H1 (cell line): ENCODE measurements around the gene PLCB1. TPM values are rescaled to one million over a fixed set of nuclear protein-coding genes. Genes with fewer than 3 reads are reported as not detected.

Source experiments
- CTCF ChIA-PET: fragments of 300-600 bp; sonication (Branson Sonifier 250); formaldehyde crosslinking; loops from one replicate; lab custom pipeline; 2021; ENCODE audit not compliant: partially characterized antibody; lab: Charles Lee
- POLR2A ChIA-PET: fragments of 300-600 bp; sonication (Branson Sonifier 250); formaldehyde crosslinking; loops from one replicate; lab custom pipeline; 2021; ENCODE audit warnings: inconsistent platforms; ENCODE audit not compliant: partially characterized antibody; lab: Charles Lee
- DNase-seq, 2 experiments: peaks; one replicate each; pipeline versions ENCODE4 v3.0.0 to v3.0.0-alpha.2; 2010 to 2022; ENCODE audit warnings: low spot score in 2 of 2, low read depth in 1 of 2, mixed read lengths in 1 of 2
- FAIRE-seq: peaks from 2 replicates; lab custom pipeline; 2011; peaks lifted over from hg19 to GRCh38; lab: Jason Lieb, UNC
- H2AFZ ChIP-seq: 2 replicates; pipeline ENCODE4 v1.8.1; 2012; ENCODE audit warnings: low read length, inconsistent platforms
- H2AK5ac ChIP-seq: 2 replicates; pipeline ENCODE4 v1.6.1; 2013; ENCODE audit warnings: low read depth, low read length
- H2BK120ac ChIP-seq: replicated peaks from 2 replicates; pipeline ENCODE3; 2013; ENCODE audit warnings: low read depth, low read length, inconsistent platforms
- H2BK12ac ChIP-seq: 2 replicates; pipeline ENCODE4 v1.6.1; 2013; ENCODE audit warnings: low read depth, low read length
- H2BK15ac ChIP-seq: 2 replicates; pipeline ENCODE4 v1.6.1; 2013; ENCODE audit warnings: low read length
- H2BK20ac ChIP-seq: 2 replicates; pipeline ENCODE4 v1.6.1; 2013; ENCODE audit warnings: low read length
- H2BK5ac ChIP-seq: 2 replicates; pipeline ENCODE4 v1.6.1; 2013; ENCODE audit warnings: low read depth, low read length
- H3K14ac ChIP-seq: 2 replicates; pipeline ENCODE4 v1.6.1; 2013; ENCODE audit warnings: inconsistent platforms; ENCODE audit not compliant: insufficient read length
- H3K18ac ChIP-seq: 2 replicates; pipeline ENCODE4 v1.6.1; 2013; ENCODE audit warnings: low read length; ENCODE audit errors: extremely low read depth
- H3K23ac ChIP-seq: 2 replicates; pipeline ENCODE4 v1.6.1; 2013; ENCODE audit warnings: inconsistent platforms; ENCODE audit not compliant: insufficient read length
- H3K23me2 ChIP-seq: 2 replicates; pipeline ENCODE4 v1.6.1; 2013; ENCODE audit warnings: low read depth, low read length
- H3K27ac ChIP-seq: 2 replicates; pipeline ENCODE4 v1.6.1; 2011; ENCODE audit warnings: low read depth, low read length, inconsistent platforms
- H3K27me3 ChIP-seq, 4 experiments: replicated peaks in 1 of 4; 1 replicate in 1 of 4; 2 replicates in 3 of 4; pipeline versions ENCODE4 v1.6.1 to v1.8.1; 2011 to 2013; ENCODE audit warnings: low read length in 3 of 4, mild to moderate bottlenecking in 3 of 4, inconsistent platforms in 2 of 4, mixed read lengths in 2 of 4, moderate library complexity in 1 of 4; ENCODE audit not compliant: control insufficient read depth in 3 of 4, insufficient read depth in 3 of 4; ENCODE audit errors: extremely low read depth in 1 of 4
- H3K36me3 ChIP-seq, 4 experiments: 2 replicates each; pipeline versions ENCODE4 v1.6.1 to v1.8.1; 2011 to 2013; ENCODE audit warnings: mild to moderate bottlenecking in 4 of 4, low read length in 3 of 4, moderate library complexity in 2 of 4, control low read depth in 1 of 4, inconsistent platforms in 1 of 4; ENCODE audit not compliant: insufficient read depth in 4 of 4, control insufficient read depth in 2 of 4
- H3K4ac ChIP-seq: replicated peaks from 2 replicates; pipeline ENCODE3; 2013; ENCODE audit warnings: low read length, low read depth, mixed read lengths, inconsistent platforms; ENCODE audit not compliant: insufficient read length
- H3K4me1 ChIP-seq, 4 experiments: replicated peaks in 1 of 4; 1 replicate in 1 of 4; 2 replicates in 3 of 4; pipeline versions ENCODE4 v1.6.1 to v1.8.1; 2011 to 2013; ENCODE audit warnings: low read length in 3 of 4, inconsistent platforms in 2 of 4, mixed read lengths in 1 of 4; ENCODE audit not compliant: insufficient read depth in 4 of 4, control insufficient read depth in 3 of 4
- H3K4me2 ChIP-seq, 2 experiments: 2 replicates each; pipeline versions ENCODE4 v1.6.1 to v1.8.1; 2011 to 2013; ENCODE audit warnings: low read depth in 2 of 2, low read length in 2 of 2, control low read depth in 1 of 2, inconsistent platforms in 1 of 2, mild to moderate bottlenecking in 1 of 2; ENCODE audit not compliant: insufficient read depth in 1 of 2
- H3K4me3 ChIP-seq, 4 experiments: fragments of 200-600, 300-600 bp in 1 of 4; sonication (generic), shearing (Covaris generic), sonication (Bioruptor Twin) in 1 of 4; 2 replicates each; pipeline versions ENCODE4 v1.5.1 to v1.8.1; 2011 to 2016; ENCODE audit warnings: low read length in 4 of 4, low read depth in 3 of 4, control low read depth in 2 of 4, inconsistent platforms in 2 of 4, mild to moderate bottlenecking in 2 of 4, mixed read lengths in 1 of 4, moderate library complexity in 1 of 4; ENCODE audit not compliant: insufficient read depth in 2 of 4; ENCODE audit errors: extremely low read depth in 1 of 4
- H3K56ac ChIP-seq: replicated peaks from 2 replicates; pipeline ENCODE3; 2013; ENCODE audit warnings: low read depth, mild to moderate bottlenecking, mixed read lengths, low read length, inconsistent platforms; ENCODE audit not compliant: insufficient read length
- H3K79me1 ChIP-seq: 2 replicates; pipeline ENCODE4 v1.6.1; 2013; ENCODE audit warnings: low read depth, low read length, control low read depth
- H3K79me2 ChIP-seq, 2 experiments: 2 replicates each; pipeline versions ENCODE4 v1.6.1 to v1.8.1; 2012 to 2013; ENCODE audit warnings: low read length in 2 of 2, mild to moderate bottlenecking in 2 of 2, inconsistent platforms in 1 of 2; ENCODE audit not compliant: insufficient read depth in 2 of 2, control insufficient read depth in 1 of 2
- H3K9ac ChIP-seq, 4 experiments: replicated peaks in 1 of 4; 1 replicate in 1 of 4; 2 replicates in 3 of 4; pipeline versions ENCODE4 v1.6.1 to v1.8.1; 2011 to 2013; ENCODE audit warnings: low read depth in 3 of 4, low read length in 3 of 4, control low read depth in 2 of 4, mild to moderate bottlenecking in 2 of 4, moderate library complexity in 2 of 4, inconsistent platforms in 1 of 4; ENCODE audit errors: extremely low read depth in 1 of 4
- H3K9me3 ChIP-seq, 2 experiments: 2 replicates each; pipeline versions ENCODE4 v1.6.1 to v1.8.1; 2012 to 2013; ENCODE audit warnings: mild to moderate bottlenecking in 2 of 2, moderate library complexity in 2 of 2, control low read depth in 1 of 2, inconsistent platforms in 1 of 2, low read depth in 1 of 2, low read length in 1 of 2, mixed read lengths in 1 of 2; ENCODE audit not compliant: insufficient read depth in 2 of 2
- H4K20me1 ChIP-seq, 2 experiments: replicated peaks in 1 of 2; 2 replicates each; pipeline versions ENCODE3 to v1.8.1; 2011 to 2013; ENCODE audit warnings: inconsistent platforms in 2 of 2, low read length in 2 of 2, mild to moderate bottlenecking in 1 of 2; ENCODE audit not compliant: insufficient read depth in 2 of 2, control insufficient read depth in 1 of 2
- H4K5ac ChIP-seq: 2 replicates; pipeline ENCODE4 v1.6.1; 2013; ENCODE audit warnings: low read length, low read depth, mixed read lengths, inconsistent platforms; ENCODE audit not compliant: insufficient read length
- H4K8ac ChIP-seq: 2 replicates; pipeline ENCODE4 v1.8.0; 2013; ENCODE audit warnings: mild to moderate bottlenecking, moderate library complexity, low read length, inconsistent platforms; ENCODE audit not compliant: insufficient read depth; ENCODE audit errors: extremely low read depth
- H4K91ac ChIP-seq: replicated peaks from 2 replicates; pipeline ENCODE3; 2013; ENCODE audit warnings: low read length, mixed read lengths, inconsistent platforms; ENCODE audit not compliant: insufficient read length
- BACH1 ChIP-seq: IDR thresholded peaks from 2 replicates; pipeline ENCODE4 v1.6.1; 2012; ENCODE audit warnings: low read length, improper control_type of control experiment
- CHD2 ChIP-seq: IDR thresholded peaks from 2 replicates; pipeline ENCODE4 v1.6.1; 2012; ENCODE audit warnings: low read length, improper control_type of control experiment
- EGR1 ChIP-seq: IDR thresholded peaks from 2 replicates; pipeline ENCODE4 v1.6.1; 2011; ENCODE audit warnings: low read depth, low read length, borderline replicate concordance
- POLR2AphosphoS5 ChIP-seq: IDR thresholded peaks from 2 replicates; pipeline ENCODE4 v1.6.1; 2011; ENCODE audit warnings: low read depth, low read length
- RAD21 ChIP-seq, 2 experiments: IDR thresholded peaks in 1 of 2; conservative IDR thresholded peaks in 1 of 2; 2 replicates each; pipeline ENCODE4 v1.6.1; 2011; ENCODE audit warnings: low read depth in 2 of 2, low read length in 2 of 2, improper control_type of control experiment in 1 of 2, inconsistent platforms in 1 of 2, mild to moderate bottlenecking in 1 of 2, moderate library complexity in 1 of 2
- SRF ChIP-seq: IDR thresholded peaks from 2 replicates; pipeline ENCODE4 v1.6.1; 2011; ENCODE audit warnings: mild to moderate bottlenecking, low read depth, low read length, moderate library complexity
- TAF7 ChIP-seq: optimal IDR thresholded peaks from 2 replicates; pipeline ENCODE3; 2011; ENCODE audit warnings: low read depth, mild to moderate bottlenecking, inconsistent platforms, low read length, moderate library complexity, borderline replicate concordance
- TBP ChIP-seq: IDR thresholded peaks from 2 replicates; pipeline ENCODE4 v1.6.1; 2011; ENCODE audit warnings: low read depth, low read length, improper control_type of control experiment
- WGBS, 2 experiments: shearing (Covaris generic) in 1 of 2; methylation state at CpG; one replicate each; pipeline versions ENCODE4 v1.1.6 to v1.1.7; 2013 to 2015; ENCODE audit warnings: low lambda C conversion rate in 2 of 2, mixed read lengths in 2 of 2, inconsistent platforms in 1 of 2, low coverage in 1 of 2, missing lambda C conversion rate in 1 of 2; ENCODE audit not compliant: insufficient replicate concordance in 2 of 2, insufficient coverage in 1 of 2, insufficient read length in 1 of 2; ENCODE audit errors: extremely low coverage in 1 of 2, missing lambda C conversion rate in 1 of 2; 5-methylcytosine and 5-hydroxymethylcytosine counted together
- polyA plus RNA-seq, 7 experiments: library from polyadenylated mRNA; depleted of rRNA in 3 of 7; stranded (reverse) in 5 of 7; unstranded in 2 of 7; fragments of >200 nt in 5 of 7; fragments of 200-250 nt in 2 of 7; gene quantifications; 1 replicate in 5 of 7; 2 replicates in 1 of 7; 4 replicates in 1 of 7; pipeline versions ENCODE4 v1.2.1 to v1.2.3, GENCODE V29; 2011 to 2013; ENCODE audit warnings: missing spikeins in 2 of 7, mixed read lengths in 2 of 7
- total RNA-seq: library from RNA; stranded (reverse); fragmentation: NEBNext Ultra II Directional; extraction: Animal tissue kit (Norgen Biotek cat#: 25700); gene quantifications from 2 replicates; pipeline ENCODE4 v1.2.1, GENCODE V29; 2021
- TF ChIP-seq, protein P1 (sequence below), 3 experiments: IDR thresholded peaks; 1 replicate in 2 of 3; 2 replicates in 1 of 3; pipeline versions ENCODE4 v1.5.1 to v1.6.1; 2011; ENCODE audit warnings: low read length in 3 of 3, mild to moderate bottlenecking in 3 of 3, inconsistent platforms in 2 of 3, low read depth in 1 of 3, moderate library complexity in 1 of 3; ENCODE audit not compliant: insufficient read depth in 1 of 3; ENCODE audit errors: control extremely low read depth in 1 of 3

The PLCB1 gene
- total and polyA plus RNA-seq, 2 of the 8 experiments (the other 6 are each of a cell fraction or from before 2014, with no cell fraction given): 2.6 to 9.1 TPM

DNA sequence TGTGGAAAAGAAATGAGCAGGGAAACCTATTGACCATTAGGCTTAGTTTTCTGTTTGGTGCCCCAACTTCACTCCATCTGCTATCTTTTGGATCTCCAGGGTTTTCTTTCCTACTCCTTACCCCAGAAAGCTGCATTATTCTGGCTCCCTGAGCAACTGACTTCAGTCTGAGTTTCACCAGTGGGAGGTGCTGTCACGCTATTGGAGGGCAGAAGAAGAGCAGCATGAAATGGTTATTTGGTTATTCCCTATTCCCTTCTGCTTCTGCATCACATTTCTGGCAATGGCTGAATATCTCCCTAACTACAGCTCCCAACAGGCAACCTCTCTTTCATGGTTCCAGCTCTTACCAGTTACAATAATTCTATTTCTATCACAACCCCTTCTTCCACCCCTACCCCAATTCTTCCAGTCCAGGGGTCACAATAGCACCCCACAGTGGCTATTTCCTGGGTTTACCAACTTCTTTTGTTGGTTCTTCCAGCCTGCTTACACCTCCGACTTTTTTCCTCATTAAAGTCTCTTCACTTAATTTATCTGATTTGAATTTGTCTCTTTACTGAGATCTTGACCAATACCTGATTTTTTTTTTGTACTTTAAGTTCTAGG is 311.5 kb downstream of the PLCB1 start:
- Histone ChIP-seq H2BK5ac (no peak overlapping the region), H3K79me2 (no peaks in the 10 kb centered on the region), H2BK120ac (no peak overlapping the region), H3K4me3 (no peak overlapping the region), H3K4me1 (no peaks in the 10 kb centered on the region), H2BK12ac (no peak overlapping the region), H2AK5ac (no peak overlapping the region), H4K8ac (no peak overlapping the region), H3K18ac (no peak overlapping the region), H3K27ac (no peak overlapping the region), H3K4me2 (no peak overlapping the region), H4K5ac (no peak overlapping the region), H3K23me2 (no peaks in the 10 kb centered on the region), H3K9me3 (no peaks in the 10 kb centered on the region), H4K20me1 (no peaks in the 10 kb centered on the region), H3K23ac (no peak overlapping the region)
- POLR2A ChIA-PET: no interaction called here
- CTCF ChIA-PET: interaction anchor here (0.7 to 2.0 kb wide), 9 partner anchors 15 to 1037 kb away, joined by 3 to 13 read pairs (median 4); no protein-coding TSS in a partner anchor
- peak in 1 of 2 experiments; percentile 59 for DNase-seq
- TF ChIP-seq RAD21 (IDR thresholded peaks at IDR 0.05 in 1 of 2, conservative IDR thresholded peaks at IDR 0.05 in 1 of 2; ENCODE audit: low read depth in 2 of 2, low read length in 2 of 2) (peak; percentile 40 to 52; a peak in 3 of 4 replicates), TBP (no peak), BACH1 (no peak), CHD2 (no peak), TAF7 (no peak), SRF (no peak), POLR2AphosphoS5 (no peak), EGR1 (no peak)
- TF ChIP-seq, protein P1, sequence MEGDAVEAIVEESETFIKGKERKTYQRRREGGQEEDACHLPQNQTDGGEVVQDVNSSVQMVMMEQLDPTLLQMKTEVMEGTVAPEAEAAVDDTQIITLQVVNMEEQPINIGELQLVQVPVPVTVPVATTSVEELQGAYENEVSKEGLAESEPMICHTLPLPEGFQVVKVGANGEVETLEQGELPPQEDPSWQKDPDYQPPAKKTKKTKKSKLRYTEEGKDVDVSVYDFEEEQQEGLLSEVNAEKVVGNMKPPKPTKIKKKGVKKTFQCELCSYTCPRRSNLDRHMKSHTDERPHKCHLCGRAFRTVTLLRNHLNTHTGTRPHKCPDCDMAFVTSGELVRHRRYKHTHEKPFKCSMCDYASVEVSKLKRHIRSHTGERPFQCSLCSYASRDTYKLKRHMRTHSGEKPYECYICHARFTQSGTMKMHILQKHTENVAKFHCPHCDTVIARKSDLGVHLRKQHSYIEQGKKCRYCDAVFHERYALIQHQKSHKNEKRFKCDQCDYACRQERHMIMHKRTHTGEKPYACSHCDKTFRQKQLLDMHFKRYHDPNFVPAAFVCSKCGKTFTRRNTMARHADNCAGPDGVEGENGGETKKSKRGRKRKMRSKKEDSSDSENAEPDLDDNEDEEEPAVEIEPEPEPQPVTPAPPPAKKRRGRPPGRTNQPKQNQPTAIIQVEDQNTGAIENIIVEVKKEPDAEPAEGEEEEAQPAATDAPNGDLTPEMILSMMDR (IDR thresholded peaks at IDR 0.05; ENCODE audit: control extremely low read depth in 1 of 3, insufficient read depth in 1 of 3, low read depth in 1 of 3, low read length in 3 of 3): peak; percentile 14 to 57 (median 46)
- TF ChIP-seq, all 59 proteins: peak for 2
- WGBS, 2 experiments: 60% methylated on average over 2 of the region's 2 CpGs; no CpG with 5 or more reads in 1 of the 2 experiments
- H3K9ac ChIP-seq: no peak overlapping the region
- H2AFZ ChIP-seq: no peak overlapping the region
- H3K4ac ChIP-seq: no peak overlapping the region
- no peak overlapping the region for H3K14ac ChIP-seq
- no peaks in the 10 kb centered on the region for H3K79me1 ChIP-seq
- no peak overlapping the region for H2BK20ac ChIP-seq
- no peaks in the 10 kb centered on the region for H3K36me3 ChIP-seq
- H2BK15ac ChIP-seq: no peak overlapping the region
- no peak overlapping the region for H4K91ac ChIP-seq
- H3K27me3 ChIP-seq: no peaks in the 10 kb centered on the region
- H3K56ac ChIP-seq: no peak overlapping the region
- FAIRE-seq: no peak
